ENCODE results near the gene RIMS4. TPM values are rescaled to one million over a fixed set of nuclear protein-coding genes. Genes with fewer than 3 reads are reported as not detected.

Gene RIMS4
- total and polyA plus RNA-seq, 4 donors, result not detected

DNA sequence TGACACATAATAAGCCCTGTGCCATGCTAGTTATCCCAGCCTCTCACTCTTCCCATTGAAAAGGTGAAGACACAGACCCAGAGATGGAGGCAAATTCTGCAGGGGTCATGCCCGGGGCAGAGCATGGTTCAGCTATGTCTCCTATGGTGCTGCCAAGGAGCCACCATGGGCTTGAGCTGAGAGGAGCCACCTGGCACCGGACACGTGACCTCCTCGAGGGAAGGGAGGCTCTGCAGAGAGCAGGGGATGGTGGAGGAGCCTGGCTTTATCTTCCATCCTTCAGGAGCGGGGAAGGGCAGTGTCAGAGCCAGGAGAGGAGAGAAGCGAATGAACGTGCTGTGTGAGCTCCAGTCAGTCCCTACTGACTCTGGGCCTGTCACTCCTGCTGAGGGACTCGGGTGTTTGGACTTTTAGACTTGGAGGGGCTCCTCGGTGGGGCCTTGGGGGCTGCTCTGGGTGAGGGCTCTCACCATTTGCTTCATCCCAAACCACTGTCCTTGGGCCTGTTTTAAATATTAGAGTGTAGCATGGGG is 106.3 kb downstream of the RIMS4 start:
- H3K27me3 ChIP-seq (ENCODE audit: control insufficient read depth in 4 of 4, insufficient read depth in 4 of 4, low read length in 3 of 4), result no peaks in the 10 kb centered on the region
- DNase-seq (ENCODE audit: low spot score), result no peak
- H3K4me3 ChIP-seq (ENCODE audit: low read depth in 1 of 3, low read length in 3 of 3), result no peak overlapping the region
- no peaks in the 10 kb centered on the region for H3K9me3 ChIP-seq (ENCODE audit: control insufficient read depth in 4 of 4, low read length in 3 of 4)
- H3K27ac ChIP-seq (ENCODE audit: low read depth in 1 of 2, low read length in 2 of 2), result no peak overlapping the region
- no peaks in the 10 kb centered on the region for H3K36me3 ChIP-seq (ENCODE audit: control insufficient read depth in 4 of 4, insufficient read depth in 3 of 4, low read depth in 1 of 4, low read length in 3 of 4)
- WGBS, result 82% methylated on average over 9 of the region's 9 CpGs
- no peak overlapping the region for H3K9ac ChIP-seq (ENCODE audit: low read depth in 1 of 2, low read length in 2 of 2)
- H3K4me1 ChIP-seq (ENCODE audit: control insufficient read depth in 4 of 4, insufficient read depth in 4 of 4, low read length in 3 of 4), result no peaks in the 10 kb centered on the region
- TF ChIP-seq GABPA (IDR thresholded peaks at IDR 0.05 in 1 of 2, conservative IDR thresholded peaks at IDR 0.05 in 1 of 2) (no peak), HNF4G (IDR thresholded peaks at IDR 0.05) (no peak), FOXA2 (IDR thresholded peaks at IDR 0.05) (no peak), TAF1 (conservative IDR thresholded peaks at IDR 0.05) (no peak), RXRA (IDR thresholded peaks at IDR 0.05) (no peak), JUND (IDR thresholded peaks at IDR 0.05) (no peak), YY1 (IDR thresholded peaks at IDR 0.05) (no peak)
- TF ChIP-seq, protein P1, sequence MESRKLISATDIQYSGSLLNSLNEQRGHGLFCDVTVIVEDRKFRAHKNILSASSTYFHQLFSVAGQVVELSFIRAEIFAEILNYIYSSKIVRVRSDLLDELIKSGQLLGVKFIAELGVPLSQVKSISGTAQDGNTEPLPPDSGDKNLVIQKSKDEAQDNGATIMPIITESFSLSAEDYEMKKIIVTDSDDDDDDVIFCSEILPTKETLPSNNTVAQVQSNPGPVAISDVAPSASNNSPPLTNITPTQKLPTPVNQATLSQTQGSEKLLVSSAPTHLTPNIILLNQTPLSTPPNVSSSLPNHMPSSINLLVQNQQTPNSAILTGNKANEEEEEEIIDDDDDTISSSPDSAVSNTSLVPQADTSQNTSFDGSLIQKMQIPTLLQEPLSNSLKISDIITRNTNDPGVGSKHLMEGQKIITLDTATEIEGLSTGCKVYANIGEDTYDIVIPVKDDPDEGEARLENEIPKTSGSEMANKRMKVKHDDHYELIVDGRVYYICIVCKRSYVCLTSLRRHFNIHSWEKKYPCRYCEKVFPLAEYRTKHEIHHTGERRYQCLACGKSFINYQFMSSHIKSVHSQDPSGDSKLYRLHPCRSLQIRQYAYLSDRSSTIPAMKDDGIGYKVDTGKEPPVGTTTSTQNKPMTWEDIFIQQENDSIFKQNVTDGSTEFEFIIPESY (IDR thresholded peaks at IDR 0.05), result no peak

DNA sequence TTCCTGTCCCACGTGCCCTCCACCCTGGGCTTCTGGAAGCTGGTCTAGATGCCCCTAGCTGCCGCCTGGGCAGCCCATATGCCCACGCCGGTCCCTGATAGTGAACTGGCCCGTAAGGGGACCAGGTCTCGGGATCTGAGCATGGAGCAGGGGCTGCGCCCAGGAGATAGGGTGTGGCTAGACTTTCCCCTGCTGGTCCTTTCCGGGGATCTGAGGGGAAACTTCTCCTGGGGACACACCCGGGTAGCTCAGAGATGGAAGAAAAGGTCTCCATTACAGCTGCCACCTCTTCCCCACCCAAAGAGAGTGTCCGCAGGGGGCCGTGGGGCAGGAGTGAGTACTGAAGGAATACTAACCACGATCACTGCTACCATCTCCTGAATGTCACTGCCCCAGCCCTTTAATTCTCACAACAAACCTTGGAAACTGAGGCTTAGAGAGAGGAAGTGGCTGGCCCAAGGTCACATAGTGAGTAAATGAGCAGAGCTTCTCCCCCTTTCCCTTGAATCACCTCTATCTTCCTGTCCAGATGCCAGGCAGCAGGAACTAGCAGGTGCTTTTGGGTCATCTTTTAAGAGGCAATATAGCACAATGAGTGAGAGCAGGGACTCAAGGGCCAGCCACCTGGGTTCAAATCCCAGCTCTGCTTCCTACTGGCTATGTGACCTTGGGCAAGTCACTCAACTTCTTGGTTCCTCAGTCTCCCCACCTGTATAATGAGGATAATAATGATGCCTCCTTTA is 107.0 kb downstream of the RIMS4 start:
- no peak overlapping the region for H3K4me3 ChIP-seq (ENCODE audit: low read depth in 1 of 3, low read length in 3 of 3)
- WGBS, result 74% methylated on average over 12 of the region's 12 CpGs
- no peak overlapping the region for H3K27ac ChIP-seq (ENCODE audit: low read depth in 1 of 2, low read length in 2 of 2)
- no peaks in the 10 kb centered on the region for H3K36me3 ChIP-seq (ENCODE audit: control insufficient read depth in 4 of 4, insufficient read depth in 3 of 4, low read depth in 1 of 4, low read length in 3 of 4)
- no peaks in the 10 kb centered on the region for H3K9me3 ChIP-seq (ENCODE audit: control insufficient read depth in 4 of 4, low read length in 3 of 4)
- DNase-seq (ENCODE audit: low spot score), result no peak
- no peak for TF ChIP-seq EGR1 (IDR thresholded peaks at IDR 0.05; ENCODE audit: low read depth in 2 of 2)
- TF ChIP-seq FOXA2 (IDR thresholded peaks at IDR 0.05), result no peak
- TF ChIP-seq, protein P2, sequence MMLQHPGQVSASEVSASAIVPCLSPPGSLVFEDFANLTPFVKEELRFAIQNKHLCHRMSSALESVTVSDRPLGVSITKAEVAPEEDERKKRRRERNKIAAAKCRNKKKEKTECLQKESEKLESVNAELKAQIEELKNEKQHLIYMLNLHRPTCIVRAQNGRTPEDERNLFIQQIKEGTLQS (IDR thresholded peaks at IDR 0.05), result no peak
- TF ChIP-seq, protein P3, sequence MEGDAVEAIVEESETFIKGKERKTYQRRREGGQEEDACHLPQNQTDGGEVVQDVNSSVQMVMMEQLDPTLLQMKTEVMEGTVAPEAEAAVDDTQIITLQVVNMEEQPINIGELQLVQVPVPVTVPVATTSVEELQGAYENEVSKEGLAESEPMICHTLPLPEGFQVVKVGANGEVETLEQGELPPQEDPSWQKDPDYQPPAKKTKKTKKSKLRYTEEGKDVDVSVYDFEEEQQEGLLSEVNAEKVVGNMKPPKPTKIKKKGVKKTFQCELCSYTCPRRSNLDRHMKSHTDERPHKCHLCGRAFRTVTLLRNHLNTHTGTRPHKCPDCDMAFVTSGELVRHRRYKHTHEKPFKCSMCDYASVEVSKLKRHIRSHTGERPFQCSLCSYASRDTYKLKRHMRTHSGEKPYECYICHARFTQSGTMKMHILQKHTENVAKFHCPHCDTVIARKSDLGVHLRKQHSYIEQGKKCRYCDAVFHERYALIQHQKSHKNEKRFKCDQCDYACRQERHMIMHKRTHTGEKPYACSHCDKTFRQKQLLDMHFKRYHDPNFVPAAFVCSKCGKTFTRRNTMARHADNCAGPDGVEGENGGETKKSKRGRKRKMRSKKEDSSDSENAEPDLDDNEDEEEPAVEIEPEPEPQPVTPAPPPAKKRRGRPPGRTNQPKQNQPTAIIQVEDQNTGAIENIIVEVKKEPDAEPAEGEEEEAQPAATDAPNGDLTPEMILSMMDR (IDR thresholded peaks at IDR 0.05; ENCODE audit: low read depth, low read length, missing input control), result no peak
- TF ChIP-seq, protein P4, sequence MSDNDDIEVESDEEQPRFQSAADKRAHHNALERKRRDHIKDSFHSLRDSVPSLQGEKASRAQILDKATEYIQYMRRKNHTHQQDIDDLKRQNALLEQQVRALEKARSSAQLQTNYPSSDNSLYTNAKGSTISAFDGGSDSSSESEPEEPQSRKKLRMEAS (IDR thresholded peaks at IDR 0.05), result no peak
- TF ChIP-seq, protein P5, sequence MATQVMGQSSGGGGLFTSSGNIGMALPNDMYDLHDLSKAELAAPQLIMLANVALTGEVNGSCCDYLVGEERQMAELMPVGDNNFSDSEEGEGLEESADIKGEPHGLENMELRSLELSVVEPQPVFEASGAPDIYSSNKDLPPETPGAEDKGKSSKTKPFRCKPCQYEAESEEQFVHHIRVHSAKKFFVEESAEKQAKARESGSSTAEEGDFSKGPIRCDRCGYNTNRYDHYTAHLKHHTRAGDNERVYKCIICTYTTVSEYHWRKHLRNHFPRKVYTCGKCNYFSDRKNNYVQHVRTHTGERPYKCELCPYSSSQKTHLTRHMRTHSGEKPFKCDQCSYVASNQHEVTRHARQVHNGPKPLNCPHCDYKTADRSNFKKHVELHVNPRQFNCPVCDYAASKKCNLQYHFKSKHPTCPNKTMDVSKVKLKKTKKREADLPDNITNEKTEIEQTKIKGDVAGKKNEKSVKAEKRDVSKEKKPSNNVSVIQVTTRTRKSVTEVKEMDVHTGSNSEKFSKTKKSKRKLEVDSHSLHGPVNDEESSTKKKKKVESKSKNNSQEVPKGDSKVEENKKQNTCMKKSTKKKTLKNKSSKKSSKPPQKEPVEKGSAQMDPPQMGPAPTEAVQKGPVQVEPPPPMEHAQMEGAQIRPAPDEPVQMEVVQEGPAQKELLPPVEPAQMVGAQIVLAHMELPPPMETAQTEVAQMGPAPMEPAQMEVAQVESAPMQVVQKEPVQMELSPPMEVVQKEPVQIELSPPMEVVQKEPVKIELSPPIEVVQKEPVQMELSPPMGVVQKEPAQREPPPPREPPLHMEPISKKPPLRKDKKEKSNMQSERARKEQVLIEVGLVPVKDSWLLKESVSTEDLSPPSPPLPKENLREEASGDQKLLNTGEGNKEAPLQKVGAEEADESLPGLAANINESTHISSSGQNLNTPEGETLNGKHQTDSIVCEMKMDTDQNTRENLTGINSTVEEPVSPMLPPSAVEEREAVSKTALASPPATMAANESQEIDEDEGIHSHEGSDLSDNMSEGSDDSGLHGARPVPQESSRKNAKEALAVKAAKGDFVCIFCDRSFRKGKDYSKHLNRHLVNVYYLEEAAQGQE (IDR thresholded peaks at IDR 0.05), result no peak
- no peaks in the 10 kb centered on the region for H3K27me3 ChIP-seq (ENCODE audit: control insufficient read depth in 4 of 4, insufficient read depth in 4 of 4, low read length in 3 of 4)
- no peak overlapping the region for H3K9ac ChIP-seq (ENCODE audit: low read depth in 1 of 2, low read length in 2 of 2)
- no peaks in the 10 kb centered on the region for H3K4me1 ChIP-seq (ENCODE audit: control insufficient read depth in 4 of 4, insufficient read depth in 4 of 4, low read length in 3 of 4)

Measured in liver (tissue), 9 donors.